T-cell (primary cell): Measurements from ENCODE around the gene ZSCAN1. TPM values are rescaled to one million over a fixed set of nuclear protein-coding genes. Genes with fewer than 3 reads are reported as not detected.

Experiments used
- ATAC-seq, 4 experiments: fragments of 200-7000 bp in 3 of 4; fragments of 150-1000 bp in 1 of 4; cut with Tn5 transposase; replicated peaks in 1 of 4; 1 replicate in 3 of 4; 2 replicates in 1 of 4; pipeline ENCODE4 v1.10.0; 2021; ENCODE audit warnings: moderate library complexity in 3 of 4, mild to moderate bottlenecking in 2 of 4, moderate number of reproducible peaks in 1 of 4
- CTCF ChIA-PET, 2 donors: fragments of 300-600 bp; sonication (Branson Sonifier 250); formaldehyde crosslinking; loops; one replicate each; lab custom pipeline; 2022; ENCODE audit warnings: antibody characterized with exemption in 2 of 2; lab: Charles Lee
- POLR2A ChIA-PET, 2 donors: fragments of 300-600 bp; sonication (Branson Sonifier 250); formaldehyde crosslinking; loops; one replicate each; lab custom pipeline; 2022; ENCODE audit warnings: antibody characterized with exemption in 2 of 2; lab: Charles Lee
- DNase-seq, 35 experiments: peaks; one replicate each; pipeline versions ENCODE4 v3.0.0 to v3.0.0-alpha.2; 2013 to 2023
- H3K27ac ChIP-seq: one replicate; pipeline ENCODE4 v1.5.1; 2013; ENCODE audit warnings: low read length
- H3K27me3 ChIP-seq, 2 experiments: replicated peaks in 1 of 2; 1 replicate in 1 of 2; 2 replicates in 1 of 2; pipeline versions ENCODE4 v1.6.1 to v1.7.0; 2013; ENCODE audit warnings: low read length in 1 of 2, mixed read lengths in 1 of 2; ENCODE audit not compliant: control insufficient read depth in 2 of 2, insufficient read depth in 2 of 2; ENCODE audit errors: extremely low read depth in 1 of 2
- H3K36me3 ChIP-seq, 2 donors: 1 replicate in 1 of 2; 2 replicates in 1 of 2; pipeline versions ENCODE4 v1.6.1 to v1.7.0; 2013; ENCODE audit warnings: low read length in 1 of 2; ENCODE audit not compliant: control insufficient read depth in 2 of 2, insufficient read depth in 1 of 2; ENCODE audit errors: extremely low read depth in 1 of 2
- H3K4me1 ChIP-seq, 2 experiments: 1 replicate in 1 of 2; 2 replicates in 1 of 2; pipeline versions ENCODE4 v1.6.1 to v1.7.0; 2013; ENCODE audit warnings: low read length in 2 of 2, mixed read lengths in 1 of 2; ENCODE audit not compliant: insufficient read depth in 2 of 2, control insufficient read depth in 1 of 2; ENCODE audit errors: extremely low read depth in 1 of 2
- H3K4me3 ChIP-seq, 2 donors: 1 replicate in 1 of 2; 2 replicates in 1 of 2; pipeline versions ENCODE4 v1.5.1 to v1.7.0; 2013; ENCODE audit warnings: mild to moderate bottlenecking in 2 of 2, low read length in 1 of 2, moderate library complexity in 1 of 2; ENCODE audit not compliant: control insufficient read depth in 1 of 2; ENCODE audit errors: extremely low read depth in 1 of 2
- H3K9me3 ChIP-seq: 2 replicates; pipeline ENCODE4 v1.7.0; 2013
- H3K27ac Mint-ChIP-seq, 2 donors: one replicate each; pipeline ENCODE4 v1.8.0; 2020 to 2021; ENCODE audit warnings: mild to moderate bottlenecking in 2 of 2, mixed read lengths in 2 of 2
- H3K27me3 Mint-ChIP-seq, 2 donors: one replicate each; pipeline ENCODE4 v1.8.0; 2021 to 2022; ENCODE audit warnings: mixed read lengths in 2 of 2
- H3K36me3 Mint-ChIP-seq: one replicate; pipeline ENCODE4 v1.8.0; 2021; ENCODE audit warnings: mixed read lengths
- H3K4me1 Mint-ChIP-seq, 3 donors: one replicate each; pipeline ENCODE4 v1.8.0; 2020 to 2022; ENCODE audit warnings: mixed read lengths in 3 of 3, mild to moderate bottlenecking in 1 of 3
- H3K4me3 Mint-ChIP-seq, 3 donors: one replicate each; pipeline ENCODE4 v1.8.0; 2020 to 2022; ENCODE audit warnings: mild to moderate bottlenecking in 3 of 3, mixed read lengths in 3 of 3, moderate library complexity in 3 of 3
- H3K9me3 Mint-ChIP-seq, 3 donors: one replicate each; pipeline ENCODE4 v1.8.0; 2020 to 2022; ENCODE audit warnings: mixed read lengths in 3 of 3
- WGBS: methylation state at CpG from one replicate; pipeline ENCODE4 v1.1.5; 2013; ENCODE audit warnings: missing lambda C conversion rate; ENCODE audit not compliant: insufficient coverage; 5-methylcytosine and 5-hydroxymethylcytosine counted together
- total RNA-seq, 35 experiments: library from RNA in 6 of 35; stranded (reverse) in 6 of 35; fragments of 120-200 nt in 1 of 35; gene quantifications; one replicate each; pipeline versions ENCODE4 v1.2.1 to v1.2.4 and lab custom pipeline; 2013 to 2026

ZSCAN1 gene
- total RNA-seq, 5 donors from 2014 or later (not counting 1 experiment from before 2014, with no cell fraction given) = not detected

GRCh38 chr19:58053480-58054156 is 19.8 kb downstream of the ZSCAN1 start:
- H3K27ac ChIP-seq = no peak overlapping the region
- WGBS = 88% methylated on average over 30 of the region's 30 CpGs
- H3K4me1 ChIP-seq = peaks cover 0 to under 1% of the 10 kb centered on the region in 2 experiments
- Mint-ChIP-seq H3K27ac (no peak overlapping the region), H3K9me3 (peaks cover 16 to 44% (median 32%) of the 10 kb centered on the region in 3 donors), H3K4me1 (peaks cover 1 to 5% (median 1%) of the 10 kb centered on the region in 3 donors), H3K4me3 (no peak overlapping the region), H3K27me3 (peaks cover 16 to 21% of the 10 kb centered on the region in 2 donors), H3K36me3 (peaks cover 23% of the 10 kb centered on the region)
- H3K4me3 ChIP-seq = no peak overlapping the region
- no peaks in the 10 kb centered on the region for H3K36me3 ChIP-seq
- H3K9me3 ChIP-seq = no peaks in the 10 kb centered on the region
- ChIA-PET CTCF (no interaction called here), POLR2A (no interaction called here)
- ATAC-seq (no peak), DNase-seq (no peak)
- H3K27me3 ChIP-seq = peaks cover 0 to 53% of the 10 kb centered on the region in 2 experiments

- H3K4me3 Mint-ChIP-seq = peak overlapping the region in 1 of 3 donors; percentile 50
- DNase-seq = no peak
- Histone ChIP-seq H3K9me3 (no peaks in the 10 kb centered on the region), H3K27me3 (peaks cover 0 to 65% of the 10 kb centered on the region in 2 experiments), H3K4me1 (peaks cover 0 to 14% of the 10 kb centered on the region in 2 experiments), H3K36me3 (no peaks in the 10 kb centered on the region), H3K4me3 (peak overlapping the region in 1 of 2 donors; percentile 5), H3K27ac (no peak overlapping the region)
- POLR2A ChIA-PET = no interaction called here
- no peak for ATAC-seq
- 41% methylated on average over 36 of the region's 37 CpGs for WGBS
- H3K36me3 Mint-ChIP-seq = peaks cover 27% of the 10 kb centered on the region
- H3K4me1 Mint-ChIP-seq = peaks cover 5 to 9% (median 7%) of the 10 kb centered on the region in 3 donors
- H3K27me3 Mint-ChIP-seq = peaks cover 16 to 27% of the 10 kb centered on the region in 2 donors
- CTCF ChIA-PET = no interaction called here
- H3K9me3 Mint-ChIP-seq = peaks cover 11 to 38% (median 25%) of the 10 kb centered on the region in 3 donors
- H3K27ac Mint-ChIP-seq = peak overlapping the region in 1 of 2 donors; percentile 31
Measured at GRCh38 chr19:58054901-58055874, 21.4 kb downstream of the ZSCAN1 start.

- ChIA-PET CTCF (no interaction called here), POLR2A (no interaction called here)
- H3K4me1 ChIP-seq = peaks cover 0 to 14% of the 10 kb centered on the region in 2 experiments
- Mint-ChIP-seq H3K27me3 (peaks cover 16 to 30% of the 10 kb centered on the region in 2 donors), H3K27ac (no peak overlapping the region), H3K4me1 (peaks cover 5 to 9% (median 8%) of the 10 kb centered on the region in 3 donors), H3K9me3 (peaks cover 11 to 34% (median 25%) of the 10 kb centered on the region in 3 donors), H3K4me3 (no peak overlapping the region), H3K36me3 (peaks cover 24% of the 10 kb centered on the region)
- no peaks in the 10 kb centered on the region for H3K9me3 ChIP-seq
- ATAC-seq (no peak), DNase-seq (no peak)
- no peak overlapping the region for H3K4me3 ChIP-seq
- H3K27ac ChIP-seq = no peak overlapping the region
- 84% methylated on average over 8 of the region's 8 CpGs for WGBS
- H3K36me3 ChIP-seq = no peaks in the 10 kb centered on the region
- peaks cover 0 to 71% of the 10 kb centered on the region in 2 experiments for H3K27me3 ChIP-seq
Measured at GRCh38 chr19:58056261-58056660, 22.4 kb downstream of the ZSCAN1 start.

GRCh38 chr19:58056861-58057260 is 23.0 kb downstream of the ZSCAN1 start:
- peaks cover 21% of the 10 kb centered on the region for H3K36me3 Mint-ChIP-seq
- no peaks in the 10 kb centered on the region for H3K9me3 ChIP-seq
- no peak overlapping the region for H3K27ac Mint-ChIP-seq
- peaks cover 5 to 9% (median 8%) of the 10 kb centered on the region in 3 donors for H3K4me1 Mint-ChIP-seq
- no peak overlapping the region for H3K4me3 ChIP-seq
- H3K9me3 Mint-ChIP-seq = peaks cover 11 to 31% (median 28%) of the 10 kb centered on the region in 3 donors
- no peaks in the 10 kb centered on the region for H3K36me3 ChIP-seq
- 76% methylated on average over 8 of the region's 8 CpGs for WGBS
- CTCF ChIA-PET = no interaction called here
- no peak overlapping the region for H3K27ac ChIP-seq
- no peak for ATAC-seq
- H3K4me1 ChIP-seq = peaks cover 0 to 14% of the 10 kb centered on the region in 2 experiments
- DNase-seq = no peak
- H3K4me3 Mint-ChIP-seq = no peak overlapping the region
- H3K27me3 ChIP-seq = peaks cover 0 to 69% of the 10 kb centered on the region in 2 experiments
- H3K27me3 Mint-ChIP-seq = peaks cover 16 to 31% of the 10 kb centered on the region in 2 donors
- POLR2A ChIA-PET = no interaction called here

- Mint-ChIP-seq H3K4me3 (peak overlapping the region; percentile 77 to 79 (median 79)), H3K27me3 (peaks cover 16 to 31% of the 10 kb centered on the region in 2 donors), H3K9me3 (peaks cover 11 to 35% (median 30%) of the 10 kb centered on the region in 3 donors), H3K36me3 (peaks cover 28% of the 10 kb centered on the region), H3K4me1 (peaks cover 5 to 9% (median 8%) of the 10 kb centered on the region in 3 donors), H3K27ac (no peak overlapping the region)
- H3K4me1 ChIP-seq = peaks cover 0 to 14% of the 10 kb centered on the region in 2 experiments
- H3K36me3 ChIP-seq = no peaks in the 10 kb centered on the region
- H3K27ac ChIP-seq = no peak overlapping the region
- H3K4me3 ChIP-seq = peak overlapping the region in 1 of 2 donors; percentile 53
- POLR2A ChIA-PET = interaction anchor here (0.6 kb wide), 4 partner anchors 85 to 608 kb away, joined by 3 to 8 read pairs (median 6); partner anchors contain the start of gene ZIK1 (in 1 of the 2)
- H3K27me3 ChIP-seq = peaks cover 0 to 63% of the 10 kb centered on the region in 2 experiments
- no peaks in the 10 kb centered on the region for H3K9me3 ChIP-seq
- no peak for ATAC-seq
- CTCF ChIA-PET = interaction anchor here in 1 of 2 donors (0.6 kb wide), 1 partner anchor 22 kb away, joined by 3 read pairs; no protein-coding TSS in a partner anchor
- 97% methylated on average over 9 of the region's 13 CpGs for WGBS
- DNase-seq = no peak
Measured at GRCh38 chr19:58058467-58058866, 24.6 kb downstream of the ZSCAN1 start.
